Measurements from ENCODE around the gene SOX10. TPM values are rescaled to one million over a fixed set of nuclear protein-coding genes. Genes with fewer than 3 reads are reported as not detected.

Gene SOX10
- polyA plus RNA-seq, 3 donors = not detected

GRCh38 chr22:37926771-37927636 lies 57.4 kb downstream of the SOX10 start:
- H3K9me3 ChIP-seq (replicated peaks in 1 of 2; ENCODE audit: control insufficient read depth in 1 of 2, insufficient read depth in 1 of 2, low read length in 2 of 2) = no peaks in the 10 kb centered on the region
- H3K36me3 ChIP-seq (replicated peaks in 1 of 2; ENCODE audit: control insufficient read depth in 1 of 2, insufficient read depth in 2 of 2, low read length in 2 of 2) = peaks cover 43 to 52% of the 10 kb centered on the region in 2 donors
- H3K79me2 ChIP-seq (ENCODE audit: insufficient read depth, low read length) = no peaks in the 10 kb centered on the region

GRCh38 chr22:37926358-37926757 lies 58.0 kb downstream of the SOX10 start:
- no peaks in the 10 kb centered on the region for H3K27me3 ChIP-seq (ENCODE audit: control insufficient read depth in 2 of 2, insufficient read depth in 2 of 2, low read length in 2 of 2)
- Mint-ChIP-seq H3K36me3 (peaks cover 38 to 62% of the 10 kb centered on the region in 2 donors), H3K4me1 (no peaks in the 10 kb centered on the region), H3K27me3 (ENCODE audit: low read depth in 3 of 3) (peaks cover 0 to 3% (median 0%) of the 10 kb centered on the region in 3 donors), H3K27ac (peak overlapping the region in 1 of 7 donors; percentile 54), H3K4me3 (no peak overlapping the region), H3K9me3 (no peaks in the 10 kb centered on the region)
- no peaks in the 10 kb centered on the region for H3K4me1 ChIP-seq (ENCODE audit: control insufficient read depth in 1 of 2, insufficient read depth in 2 of 2, low read length in 2 of 2)
- H2AFZ ChIP-seq (ENCODE audit: insufficient read depth, low read depth, low read length, poor library complexity, severe bottlenecking) = no peak overlapping the region
- H3K36me3 ChIP-seq (replicated peaks in 1 of 2; ENCODE audit: control insufficient read depth in 1 of 2, insufficient read depth in 2 of 2, low read length in 2 of 2) = peaks cover 38 to 46% of the 10 kb centered on the region in 2 donors
- WGBS (ENCODE audit: insufficient coverage) = over 99% methylated on average over 7 of the region's 7 CpGs
- no peak overlapping the region for H3K4me3 ChIP-seq (replicated peaks in 1 of 3; ENCODE audit: low read depth in 2 of 3, low read length in 3 of 3)
- intact Hi-C loops (cut with micrococcal nuclease) = no loop called here
- no peak for TF ChIP-seq CTCF (IDR thresholded peaks at IDR 0.05)
- no peak overlapping the region for H3K9ac ChIP-seq (ENCODE audit: insufficient read depth, low read length, poor library complexity, severe bottlenecking)
- no peak overlapping the region for H3K4me2 ChIP-seq (replicated peaks; ENCODE audit: extremely low read depth, low read length, poor library complexity, severe bottlenecking)
- no peaks in the 10 kb centered on the region for H4K20me1 ChIP-seq (ENCODE audit: insufficient read depth, low read length)
- H3K27ac ChIP-seq (ENCODE audit: low read depth in 1 of 2, low read length in 2 of 2) = no peak overlapping the region
- no peak for DNase-seq
- H3K79me2 ChIP-seq (ENCODE audit: insufficient read depth, low read length) = no peaks in the 10 kb centered on the region
- H3K9me3 ChIP-seq (replicated peaks in 1 of 2; ENCODE audit: control insufficient read depth in 1 of 2, insufficient read depth in 1 of 2, low read length in 2 of 2) = no peaks in the 10 kb centered on the region

More at GRCh38 chr22:37926771-37927636, 57.4 kb downstream of the SOX10 start:
- Histone ChIP-seq H3K4me3 (replicated peaks in 1 of 3; ENCODE audit: low read depth in 2 of 3, low read length in 3 of 3) (no peak overlapping the region), H3K4me1 (ENCODE audit: control insufficient read depth in 1 of 2, insufficient read depth in 2 of 2, low read length in 2 of 2) (no peaks in the 10 kb centered on the region), H2AFZ (ENCODE audit: insufficient read depth, low read depth, low read length, poor library complexity, severe bottlenecking) (no peak overlapping the region), H3K4me2 (replicated peaks; ENCODE audit: extremely low read depth, low read length, poor library complexity, severe bottlenecking) (no peak overlapping the region), H3K27me3 (ENCODE audit: control insufficient read depth in 2 of 2, insufficient read depth in 2 of 2, low read length in 2 of 2) (no peaks in the 10 kb centered on the region), H4K20me1 (ENCODE audit: insufficient read depth, low read length) (no peaks in the 10 kb centered on the region), H3K9ac (ENCODE audit: insufficient read depth, low read length, poor library complexity, severe bottlenecking) (no peak overlapping the region), H3K27ac (ENCODE audit: low read depth in 1 of 2, low read length in 2 of 2) (no peak overlapping the region)
- no peaks in the 10 kb centered on the region for H3K4me1 Mint-ChIP-seq
- no peak overlapping the region for H3K4me3 Mint-ChIP-seq
- peak overlapping the region in 1 of 7 donors; percentile 54 for H3K27ac Mint-ChIP-seq
- 94% methylated on average over 31 of the region's 32 CpGs for WGBS (ENCODE audit: insufficient coverage)
- DNase-seq = no peak
- TF ChIP-seq CTCF (IDR thresholded peaks at IDR 0.05) = no peak
- H3K9me3 Mint-ChIP-seq = no peaks in the 10 kb centered on the region
- peaks cover 0 to 3% (median 0%) of the 10 kb centered on the region in 3 donors for H3K27me3 Mint-ChIP-seq (ENCODE audit: low read depth in 3 of 3)
- intact Hi-C loops (cut with micrococcal nuclease) = no loop called here
- H3K36me3 Mint-ChIP-seq = peaks cover 42 to 63% of the 10 kb centered on the region in 2 donors

All from CD14-positive monocyte (primary cell).